ENCODE results near the gene THSD7B.
"Not testable (repeated sequence)": the region's sequence is repeated elsewhere in the genome, so short reads cannot be mapped to it uniquely, and the experiment has no call there.

Gene THSD7B

DNA sequence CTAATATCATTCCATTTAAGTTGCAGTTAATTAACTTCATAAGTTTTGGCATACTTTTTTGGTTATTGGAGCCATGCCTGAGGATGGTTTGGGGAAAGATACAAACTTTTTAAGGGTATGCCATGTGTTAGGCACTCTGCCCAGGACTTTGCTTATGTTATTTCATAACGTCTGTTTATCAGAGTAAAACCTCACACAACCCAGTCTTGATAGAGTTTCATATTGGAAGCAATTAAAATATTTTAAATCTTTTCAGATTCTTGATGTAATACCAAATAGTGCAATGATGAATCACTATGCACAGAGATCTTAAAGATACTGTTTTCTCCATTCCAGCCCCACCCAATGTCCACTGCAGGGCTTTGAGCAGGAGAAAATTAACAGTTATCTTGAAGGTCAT is 669.8 kb downstream of the THSD7B start:
- DNase-seq: no peak

DNA sequence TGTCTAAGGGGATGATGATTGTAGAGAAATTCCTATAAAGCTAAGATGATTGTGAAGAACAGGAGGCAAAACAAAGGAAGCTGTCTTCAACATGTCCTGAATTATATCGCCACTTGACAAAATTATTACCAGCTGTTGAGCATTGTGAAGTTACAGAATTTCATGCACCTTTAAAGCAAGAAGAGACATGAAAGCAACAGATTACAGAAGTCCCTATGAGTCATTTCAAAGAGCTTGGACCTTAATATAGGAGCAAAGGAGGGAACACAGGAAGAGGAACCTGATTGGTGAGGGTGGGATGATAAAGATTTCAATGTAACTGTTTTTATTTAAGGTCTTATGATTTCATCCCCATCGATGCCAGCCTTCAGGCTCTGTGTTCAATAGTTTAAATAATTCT is 672.0 kb downstream of the THSD7B start:
- no peak for DNase-seq

DNA sequence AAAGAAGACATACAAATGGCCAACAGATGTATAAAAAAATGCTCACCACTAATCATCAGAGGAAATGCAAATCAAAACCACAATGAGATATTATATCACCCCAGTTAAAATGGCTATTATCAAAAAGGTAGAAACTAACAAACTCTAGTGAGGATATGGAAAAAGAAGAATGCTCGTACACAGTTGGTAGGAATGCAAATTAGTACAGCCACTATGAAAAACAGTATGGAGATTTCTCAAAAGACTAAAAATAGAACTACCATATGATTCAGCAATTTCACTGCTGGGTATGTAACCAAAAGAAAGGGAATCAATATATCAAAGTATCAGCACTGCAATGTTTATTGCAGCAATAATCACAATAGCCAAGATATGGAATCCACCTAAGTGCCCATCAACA is 679.6 kb downstream of the THSD7B start:
- no peak for DNase-seq

DNA sequence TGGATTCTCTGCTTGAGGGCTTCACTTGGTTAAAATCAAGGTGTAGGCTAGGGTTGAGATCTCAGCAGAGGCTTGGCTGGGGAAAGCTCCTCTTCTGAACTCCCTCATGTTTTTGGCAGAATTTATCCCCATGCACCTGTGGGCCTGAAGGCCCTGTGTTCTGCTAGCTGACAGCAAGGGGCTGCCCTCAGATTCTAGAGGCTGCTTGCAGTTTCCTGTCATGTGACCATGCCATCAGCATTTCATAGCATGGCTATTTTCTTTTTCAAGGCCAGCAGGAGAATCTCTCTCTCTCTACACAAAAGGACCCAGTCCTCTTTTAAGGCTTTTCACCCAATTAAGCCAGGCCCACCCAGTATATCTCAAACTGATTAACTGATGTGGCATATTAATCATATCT is 684.1 kb downstream of the THSD7B start:
- DNase-seq: no peak

DNA sequence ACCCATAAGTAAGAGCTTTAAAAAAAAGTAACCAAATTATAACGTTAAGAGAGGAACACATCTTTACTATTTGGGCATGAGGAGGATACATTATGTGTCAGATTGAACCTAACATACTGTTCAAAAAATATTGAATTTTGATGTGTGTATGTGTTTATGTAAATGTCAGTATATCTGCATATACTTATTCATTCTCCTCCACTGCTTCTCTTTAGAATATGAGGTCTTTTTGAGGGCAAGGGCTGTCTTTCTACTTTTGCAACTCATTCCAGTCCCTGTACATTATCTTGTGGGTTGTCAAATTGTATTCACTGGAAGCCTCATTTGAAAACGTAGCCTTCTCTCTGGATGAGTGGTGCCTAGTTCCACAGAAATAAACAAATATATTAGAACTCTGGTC is 689.5 kb downstream of the THSD7B start:
- no peak for DNase-seq

DNA sequence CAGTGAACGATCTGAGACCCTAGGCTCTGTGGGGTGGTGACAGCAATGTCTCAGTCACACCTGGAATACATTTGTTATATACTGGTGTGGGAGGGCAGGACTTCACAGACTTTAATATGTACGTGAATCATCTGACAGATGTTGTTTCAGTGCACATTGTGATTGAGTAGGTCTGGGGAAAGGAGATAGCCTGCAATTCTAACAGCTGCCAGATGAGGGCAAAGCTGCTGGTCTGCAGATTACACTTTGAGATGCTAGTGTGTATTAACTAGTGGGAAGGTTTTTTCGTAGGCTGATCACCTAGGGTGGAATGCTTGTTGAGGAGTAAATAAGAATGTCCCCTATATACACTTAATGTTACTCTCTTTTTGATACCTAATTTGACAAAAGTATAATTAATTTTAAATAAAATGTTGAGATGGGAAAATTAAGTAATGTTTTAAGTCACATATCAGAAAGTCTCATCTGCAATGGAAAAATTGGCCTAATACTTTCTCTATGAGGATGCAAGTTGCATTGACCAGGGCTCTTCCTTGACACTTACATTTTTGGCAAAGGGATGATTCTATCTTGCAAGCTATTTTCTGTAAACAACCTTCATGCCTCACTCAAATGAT is 702.0 kb downstream of the THSD7B start:
- no peak for DNase-seq

DNA sequence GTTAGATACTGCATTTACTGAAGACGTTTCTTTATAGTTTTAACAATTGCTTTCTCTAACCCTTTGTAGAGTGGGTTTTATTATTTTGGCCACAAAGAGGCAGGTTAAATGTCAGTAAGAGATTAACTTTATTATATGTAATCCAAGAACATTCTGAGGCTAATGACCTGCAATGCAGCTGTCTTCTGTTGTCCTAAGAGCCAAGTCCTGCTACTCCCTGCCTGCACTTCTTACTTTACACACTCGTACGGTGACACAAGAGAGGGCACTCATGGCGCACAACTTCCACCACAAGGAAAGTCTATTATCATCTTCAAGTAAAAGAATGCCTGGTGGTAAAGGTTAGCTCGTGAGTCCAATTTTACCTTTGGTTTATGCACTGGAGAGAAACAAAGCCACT is 727.9 kb downstream of the THSD7B start:
- DNase-seq: no peak

DNA sequence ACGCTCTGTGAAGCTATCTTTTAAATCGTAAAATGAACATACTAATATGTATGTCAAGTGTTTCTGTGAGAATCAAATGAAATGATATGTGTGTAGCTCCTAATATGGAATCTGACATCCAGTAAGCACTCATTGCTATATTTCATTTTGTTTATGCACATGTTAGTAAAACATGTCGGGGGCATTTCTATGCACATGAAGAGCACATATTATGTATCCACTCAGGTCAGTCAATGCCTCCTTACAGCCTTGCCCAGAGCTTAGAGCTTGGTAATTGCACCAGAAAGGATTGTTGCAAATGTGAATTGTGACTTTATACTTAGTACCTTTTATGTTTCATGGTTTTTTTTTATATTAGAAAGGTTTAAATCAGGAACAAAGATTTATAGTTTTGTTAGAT is 735.3 kb downstream of the THSD7B start:
- DNase-seq: no peak

DNA sequence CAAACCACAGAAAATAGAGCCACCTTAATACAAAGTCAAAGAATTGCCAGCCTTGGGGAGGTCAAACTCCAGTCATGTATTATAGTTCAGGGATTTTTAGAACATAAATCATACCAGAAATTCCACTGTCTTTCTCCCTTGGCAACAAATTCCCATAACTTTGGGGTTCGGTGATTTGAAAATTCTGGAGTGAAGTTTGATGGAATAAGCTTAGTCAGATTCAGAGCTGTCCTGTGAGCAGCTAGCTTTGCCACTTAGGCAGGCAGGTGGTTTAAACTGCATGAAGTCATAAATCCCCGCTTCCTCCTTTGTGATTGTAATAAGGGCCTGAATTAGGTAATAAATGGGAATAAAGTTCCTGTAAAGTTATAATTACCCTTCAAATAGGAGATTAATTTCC is 741.9 kb downstream of the THSD7B start:
- DNase-seq: no peak

DNA sequence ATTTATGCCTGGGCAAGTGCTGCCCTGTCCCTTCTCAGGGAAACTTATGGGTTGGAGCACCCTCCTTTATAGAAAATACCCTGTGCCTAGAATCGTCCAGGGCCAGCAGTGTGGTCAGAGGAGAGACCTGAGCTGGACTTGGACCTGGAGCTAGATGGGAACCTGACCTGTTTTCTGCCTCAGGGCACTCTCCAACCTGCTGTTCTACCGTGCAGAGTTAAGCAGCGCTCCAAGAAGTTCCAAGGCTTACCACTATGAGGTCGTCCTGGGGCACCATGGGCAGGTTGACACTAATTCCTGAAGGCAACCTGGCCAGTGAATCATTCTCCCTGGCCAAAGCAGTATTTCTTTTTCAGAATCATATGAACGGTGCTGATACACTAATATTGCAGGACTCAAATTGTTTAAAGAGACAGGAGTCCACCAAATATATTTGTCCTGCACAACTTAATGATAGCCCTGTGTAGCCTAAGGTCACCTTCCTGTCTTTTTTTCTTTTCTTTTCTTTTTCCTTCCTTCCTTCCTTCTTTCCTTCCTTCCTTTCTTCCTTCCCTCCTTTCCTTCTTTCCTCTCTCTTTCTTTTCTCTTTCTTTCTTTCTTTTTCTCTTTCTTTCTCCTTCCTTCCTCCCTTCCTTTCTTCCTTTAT is 743.5 kb downstream of the THSD7B start:
- no peak for DNase-seq

DNA sequence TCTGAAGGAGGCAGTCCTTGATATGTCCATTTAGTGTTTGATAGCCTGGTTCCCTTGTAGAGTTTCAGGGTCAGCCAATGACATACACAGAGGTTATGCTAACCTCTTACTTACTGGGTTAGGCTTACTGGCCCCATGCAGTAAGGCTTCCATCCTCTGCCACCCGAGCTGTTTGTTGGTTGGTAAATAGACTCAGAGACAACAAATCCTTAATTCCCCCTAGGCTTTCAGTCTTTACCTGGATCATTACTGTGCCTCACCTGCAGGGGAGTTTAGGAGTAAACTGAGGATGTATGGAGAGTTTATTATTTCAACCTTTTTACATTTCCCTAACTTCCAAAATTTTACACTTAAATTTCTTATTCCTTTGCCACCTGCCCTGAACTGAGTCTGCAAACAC is 746.2 kb downstream of the THSD7B start:
- no peak for DNase-seq

DNA sequence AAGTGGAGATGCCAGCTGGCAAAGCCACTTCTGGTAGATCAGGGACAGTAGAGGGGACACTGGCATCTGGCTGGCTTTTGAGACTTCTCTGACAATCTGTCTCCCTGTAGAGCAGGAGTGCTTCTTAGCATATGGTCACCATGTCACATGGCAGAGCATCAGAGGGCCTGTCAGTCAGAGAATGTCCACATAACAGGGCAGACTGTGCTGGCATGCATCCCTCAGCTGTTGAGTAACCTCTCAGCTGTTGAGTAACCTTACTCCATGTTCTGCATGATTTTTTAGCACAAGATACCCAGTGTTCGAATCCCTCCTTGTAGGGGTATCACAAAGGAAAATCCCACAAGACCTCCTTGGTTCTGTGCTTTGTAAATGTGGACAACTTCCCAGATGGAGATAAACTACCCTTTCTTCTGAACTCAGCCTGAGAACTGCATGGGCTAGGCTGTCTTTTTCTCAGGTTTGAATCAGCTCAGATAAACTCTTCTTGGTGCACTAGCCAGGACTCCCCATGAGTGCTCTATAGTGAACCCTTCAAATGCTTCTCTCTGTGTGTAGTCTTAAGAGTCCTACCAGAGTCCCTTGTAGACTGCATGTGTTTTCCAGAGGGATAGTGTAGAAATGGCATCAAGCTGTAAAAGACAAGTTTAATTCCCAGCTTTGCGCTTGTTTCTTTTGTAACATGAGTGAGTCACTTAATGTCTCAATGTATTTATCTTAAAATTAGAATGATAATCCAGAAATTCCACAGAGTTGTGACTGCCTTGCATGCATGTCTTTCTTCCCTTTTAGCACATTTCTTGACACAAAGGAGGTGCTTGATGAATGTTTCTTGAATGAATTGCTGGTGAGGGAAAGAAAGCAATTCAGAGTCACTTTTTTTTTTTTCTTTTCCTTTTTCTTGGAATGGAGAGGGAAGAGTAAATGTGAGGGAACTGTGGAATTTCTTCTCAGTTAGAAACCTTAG is 756.6 kb downstream of the THSD7B start:
- no peak for DNase-seq

DNA sequence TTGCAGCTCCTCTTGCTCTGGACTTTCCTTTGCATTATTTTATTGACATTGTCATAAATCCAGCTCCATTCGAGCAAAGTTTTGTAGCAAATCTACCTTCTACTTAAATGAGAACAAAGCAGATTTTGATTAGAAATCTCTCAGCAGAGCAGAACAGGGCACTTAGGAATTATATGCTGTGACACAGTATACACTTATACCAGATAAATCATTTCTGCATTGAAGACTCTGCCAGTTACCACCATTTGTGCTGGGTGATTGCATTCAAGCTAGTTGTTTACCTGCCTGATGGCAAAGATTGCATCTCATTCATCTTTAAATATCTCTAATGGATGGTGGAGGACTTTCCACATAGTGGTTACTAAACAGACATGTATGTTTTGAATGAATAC is 757.3 kb downstream of the THSD7B start:
- no peak for DNase-seq

DNA sequence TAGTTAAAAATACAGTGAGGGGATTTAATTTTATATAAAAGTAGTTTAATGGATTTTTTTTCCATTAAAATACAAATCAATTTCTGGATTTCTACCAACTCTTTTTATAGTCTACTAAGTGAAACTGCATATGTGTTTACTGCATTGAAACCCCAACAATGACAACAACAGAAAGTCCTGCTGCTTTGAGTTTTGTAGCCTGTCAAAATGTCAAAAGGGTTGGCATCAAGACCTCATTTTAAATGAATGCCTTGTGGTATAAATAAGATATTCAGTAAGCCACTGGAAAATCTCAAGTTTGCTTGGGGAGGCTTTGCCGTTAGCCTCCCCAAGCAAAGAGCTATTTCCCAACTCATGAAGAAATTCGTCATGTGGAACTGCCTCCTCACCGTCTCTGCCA is 758.6 kb downstream of the THSD7B start:
- DNase-seq: no peak

DNA sequence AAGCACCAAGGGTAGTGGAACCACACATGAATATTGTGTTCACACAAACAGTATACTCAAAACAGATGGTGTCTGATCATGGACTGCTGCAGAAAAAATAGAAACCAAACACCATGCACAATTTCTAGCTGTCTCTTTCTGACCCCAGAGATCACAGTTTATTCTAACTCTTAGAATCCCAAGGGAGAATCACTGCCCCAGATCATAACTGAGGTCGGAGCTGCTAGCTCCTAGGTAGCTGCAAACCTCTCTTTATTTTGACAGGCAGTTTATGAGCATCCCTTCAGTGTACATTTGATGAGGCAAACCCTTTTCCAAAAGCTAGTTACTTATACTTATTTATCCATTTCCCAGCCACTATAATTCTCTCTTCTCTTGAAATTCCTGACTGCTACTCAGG is 759.8 kb downstream of the THSD7B start:
- no peak for DNase-seq

DNA sequence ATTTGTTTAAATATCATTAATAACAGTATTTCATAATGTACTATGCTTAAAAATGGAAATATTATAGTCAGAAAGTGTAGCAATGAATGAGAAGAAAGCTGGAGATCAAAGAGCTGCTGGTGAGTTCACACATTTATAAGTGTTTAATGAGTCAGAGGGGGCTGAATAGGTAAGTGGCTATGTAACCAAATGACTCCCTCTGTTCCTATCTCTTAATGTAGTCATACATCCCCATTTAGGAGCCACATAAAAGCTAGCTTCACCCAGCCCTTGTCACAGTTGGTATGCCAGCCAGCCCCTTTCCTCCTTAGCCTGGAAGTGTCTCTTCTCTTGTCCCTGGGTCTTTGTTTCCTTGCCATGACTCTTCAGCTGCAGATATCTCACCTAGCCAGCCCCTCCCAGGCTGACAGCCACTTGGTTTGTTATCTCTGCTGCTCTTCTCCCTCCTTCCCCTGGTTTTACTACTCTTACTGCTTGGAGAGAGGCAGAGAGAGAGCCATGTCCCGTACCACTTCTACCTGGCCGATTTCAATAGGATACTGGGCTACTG is 760.4 kb downstream of the THSD7B start:
- no peak for DNase-seq

DNA sequence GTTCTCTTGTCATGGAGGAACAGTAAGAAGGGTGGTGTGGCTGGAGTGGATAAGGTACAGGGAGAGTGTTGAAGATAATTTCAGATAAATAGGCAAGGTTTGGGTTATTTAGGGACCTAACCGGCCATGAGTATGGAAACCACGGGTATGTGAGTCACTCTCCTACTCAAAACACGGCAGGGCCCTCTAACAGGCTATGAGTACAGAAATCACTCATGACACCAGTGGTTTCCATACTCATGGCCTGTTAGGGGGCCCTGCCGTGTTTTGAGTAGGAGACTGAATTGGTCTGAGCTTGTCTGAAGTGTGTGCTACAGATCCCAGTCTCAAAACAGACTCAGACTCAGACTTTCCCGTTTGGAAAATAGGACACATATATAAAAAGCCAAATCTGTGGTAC is 770.6 kb downstream of the THSD7B start:
- no peak for DNase-seq

DNA sequence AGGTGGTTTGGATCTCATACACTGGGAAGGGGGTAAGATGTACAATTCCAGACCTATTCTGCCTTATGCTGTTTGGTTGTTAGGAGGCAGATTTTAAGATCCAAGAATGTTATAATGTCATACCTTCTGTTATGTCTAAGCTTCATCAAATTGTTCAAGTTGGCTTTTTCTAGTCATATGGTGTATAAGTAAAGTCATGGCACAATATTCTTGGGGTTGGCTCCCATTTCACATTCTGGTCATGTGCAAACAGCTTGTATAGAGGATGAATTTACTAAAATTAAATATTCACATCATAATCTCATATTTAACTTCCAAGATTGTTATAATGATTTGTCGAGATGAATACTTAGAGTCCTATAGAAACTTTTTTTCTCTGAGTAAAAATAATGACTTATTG is 774.0 kb downstream of the THSD7B start:
- no peak for DNase-seq

DNA sequence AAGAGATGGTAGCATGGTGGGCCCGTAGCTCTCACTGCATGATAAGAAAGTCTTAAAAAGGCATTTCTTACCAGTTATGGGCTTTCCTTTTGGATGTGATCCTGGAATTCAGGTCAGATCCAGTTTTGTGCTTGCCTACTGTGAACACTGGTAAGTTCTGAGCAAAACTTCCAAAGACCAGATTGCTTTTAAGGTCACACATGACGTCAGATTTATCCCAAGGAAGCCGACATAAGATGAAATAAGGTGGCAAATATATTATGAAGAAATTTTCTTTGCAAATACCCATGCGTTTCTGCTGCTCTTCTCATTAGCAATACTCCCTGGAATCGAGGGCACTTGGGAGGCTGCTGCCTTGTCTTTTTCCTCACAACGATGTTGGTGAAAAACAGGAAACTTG is 782.5 kb downstream of the THSD7B start:
- no peak for DNase-seq

DNA sequence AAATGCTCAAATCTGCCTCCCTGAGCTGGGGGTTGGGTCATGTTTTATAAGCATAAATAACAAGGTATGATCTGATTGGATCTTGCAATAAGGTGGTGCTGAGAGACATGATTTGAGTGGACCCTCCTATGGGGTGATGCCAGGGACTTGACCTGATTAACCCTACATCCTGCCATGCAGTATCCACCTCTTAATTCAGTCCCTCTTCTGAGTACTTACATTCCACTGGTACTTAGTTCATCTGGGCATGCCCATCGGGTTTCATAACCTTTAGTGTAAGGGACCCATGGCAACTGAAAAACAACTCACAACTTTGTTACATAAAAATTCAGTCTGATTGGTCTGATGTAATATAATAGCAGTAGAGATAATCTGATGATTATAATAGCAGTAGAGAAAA is 801.0 kb downstream of the THSD7B start:
- DNase-seq: no peak

DNA sequence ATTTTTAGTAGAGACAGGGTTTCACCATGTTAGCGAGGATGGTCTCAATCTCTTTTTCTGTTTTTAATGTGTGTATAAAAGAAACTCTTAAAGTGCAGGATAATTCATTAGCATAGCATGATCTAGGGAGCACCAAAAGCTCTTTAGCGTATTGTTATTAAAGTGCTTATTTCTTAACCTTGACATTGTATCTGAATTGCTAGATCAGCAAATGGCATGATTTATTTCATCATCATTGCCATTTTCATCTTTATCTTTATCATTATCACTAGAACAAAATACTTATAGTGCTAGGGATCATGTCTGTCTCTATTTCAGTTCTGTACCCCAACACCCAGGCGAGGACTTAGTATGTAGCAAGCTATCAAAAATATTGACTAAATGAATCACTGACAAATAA is 805.1 kb downstream of the THSD7B start:
- DNase-seq: no peak

DNA sequence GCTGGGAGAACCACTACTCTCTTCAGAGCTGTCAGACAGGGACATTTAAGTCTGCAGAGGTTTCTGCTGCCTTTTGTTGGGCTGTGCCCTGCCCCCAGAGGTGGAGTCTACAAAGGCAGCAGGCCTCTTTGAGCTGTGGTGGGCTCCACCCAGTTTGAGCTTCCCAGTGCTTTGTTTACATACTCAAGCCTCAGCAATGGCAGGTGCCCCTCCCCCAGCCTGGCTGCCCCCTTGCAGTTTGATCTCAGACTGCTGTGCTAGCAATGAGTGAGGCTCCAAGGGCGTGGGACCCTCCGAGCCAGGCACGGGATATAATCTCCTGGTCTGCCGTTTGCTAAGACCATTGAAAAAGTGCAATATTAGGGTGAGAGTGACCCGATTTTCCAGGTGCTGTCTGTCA is 822.5 kb downstream of the THSD7B start:
- not testable (repeated sequence) for DNase-seq

DNA sequence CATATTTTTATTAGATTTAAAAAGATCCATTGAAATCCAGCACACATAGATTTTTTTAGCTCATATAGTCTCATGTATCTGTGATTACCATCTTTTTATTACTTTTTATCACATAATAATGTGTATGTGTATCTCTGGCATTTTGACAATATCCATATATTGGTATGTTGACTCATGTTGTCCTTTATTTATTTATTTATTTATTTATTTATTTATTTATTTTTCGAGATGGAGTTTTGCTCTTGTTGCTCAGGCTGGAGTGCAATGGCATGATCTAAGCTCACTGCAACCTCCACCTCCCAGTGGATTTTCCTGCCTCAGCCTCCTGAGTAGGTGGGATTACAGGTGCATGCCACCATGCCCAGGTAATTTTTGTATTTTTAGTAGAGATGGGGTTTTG is 823.2 kb downstream of the THSD7B start:
- not testable (repeated sequence) for DNase-seq

DNA sequence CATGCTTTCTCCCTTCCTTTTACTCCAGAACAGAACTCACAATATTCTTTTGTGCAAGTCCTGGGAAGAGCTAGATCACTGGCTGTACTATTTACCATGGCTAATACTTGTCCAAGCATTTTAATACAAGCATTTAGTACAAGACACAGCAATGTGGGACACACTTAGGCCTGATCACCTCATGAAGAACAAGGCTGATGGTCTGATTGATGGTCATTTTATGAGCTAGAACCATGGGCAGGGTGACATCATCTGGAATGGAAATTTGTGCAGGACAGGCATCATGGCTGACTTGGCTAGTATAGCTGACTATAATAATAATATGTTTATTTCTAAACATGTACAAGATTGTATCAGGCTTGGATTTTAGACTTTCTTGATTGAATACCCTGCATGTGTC is 824.8 kb downstream of the THSD7B start:
- no peak for DNase-seq

Measured in activated T-cell treated with anti-CD3 and anti-CD28 coated beads, Interleukin-2, amount 50 U/mL, for 1 hour (primary cell).